Loucy (cell line): ENCODE results near the gene AMFR.
"Not testable (repeated sequence)": the region's sequence is repeated elsewhere in the genome, so short reads cannot be mapped to it uniquely, and the experiment has no call there.

Experiments used
- EZH2phosphoT487 ChIP-seq: fragments of 200-600 bp; IDR thresholded peaks from 2 replicates; pipeline ENCODE4 v1.6.1; 2018; ENCODE audit warnings: antibody characterized with exemption, mild to moderate bottlenecking, moderate library complexity, borderline replicate concordance
- TF ChIP-seq, protein P1 (sequence below): fragments of 200-600 bp; sonication (generic); conservative IDR thresholded peaks from 2 replicates; pipeline ENCODE4 v1.5.1; 2014; ENCODE audit warnings: mild to moderate bottlenecking, antibody characterized with exemption, low read length

DNA sequence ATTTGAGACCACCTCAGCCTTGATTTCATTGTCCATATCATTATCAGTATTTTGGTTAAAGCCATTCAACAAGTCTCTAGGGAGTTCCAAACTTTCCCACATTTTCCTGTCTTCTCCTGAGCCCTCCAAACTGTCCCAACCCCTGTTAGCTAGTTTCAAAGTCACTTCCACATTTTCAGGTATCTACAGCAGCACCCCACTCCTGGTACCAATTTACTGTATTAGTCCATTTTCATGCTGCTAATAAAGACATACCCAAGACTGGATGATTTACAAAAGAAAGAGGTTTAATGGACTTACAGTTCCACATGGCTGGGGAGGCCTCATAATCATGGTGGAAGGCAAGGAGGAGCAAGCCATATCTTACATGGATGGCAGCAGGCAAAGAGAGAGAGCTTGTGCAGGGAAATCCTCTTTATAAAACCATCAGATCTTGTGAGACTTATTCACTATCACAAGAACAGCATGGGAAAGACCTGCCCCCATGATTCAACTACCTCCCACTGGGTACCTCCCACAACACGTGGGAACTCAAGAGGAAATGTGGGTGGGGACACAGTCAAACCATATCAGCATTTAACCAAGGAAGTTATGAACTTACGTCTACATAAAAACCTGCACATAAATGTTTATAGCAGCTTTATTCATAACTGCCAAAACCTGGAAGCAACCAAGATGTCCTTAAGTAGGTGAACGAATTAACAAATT lies 44.4 kb downstream of the AMFR start:
- TF ChIP-seq, protein P1, sequence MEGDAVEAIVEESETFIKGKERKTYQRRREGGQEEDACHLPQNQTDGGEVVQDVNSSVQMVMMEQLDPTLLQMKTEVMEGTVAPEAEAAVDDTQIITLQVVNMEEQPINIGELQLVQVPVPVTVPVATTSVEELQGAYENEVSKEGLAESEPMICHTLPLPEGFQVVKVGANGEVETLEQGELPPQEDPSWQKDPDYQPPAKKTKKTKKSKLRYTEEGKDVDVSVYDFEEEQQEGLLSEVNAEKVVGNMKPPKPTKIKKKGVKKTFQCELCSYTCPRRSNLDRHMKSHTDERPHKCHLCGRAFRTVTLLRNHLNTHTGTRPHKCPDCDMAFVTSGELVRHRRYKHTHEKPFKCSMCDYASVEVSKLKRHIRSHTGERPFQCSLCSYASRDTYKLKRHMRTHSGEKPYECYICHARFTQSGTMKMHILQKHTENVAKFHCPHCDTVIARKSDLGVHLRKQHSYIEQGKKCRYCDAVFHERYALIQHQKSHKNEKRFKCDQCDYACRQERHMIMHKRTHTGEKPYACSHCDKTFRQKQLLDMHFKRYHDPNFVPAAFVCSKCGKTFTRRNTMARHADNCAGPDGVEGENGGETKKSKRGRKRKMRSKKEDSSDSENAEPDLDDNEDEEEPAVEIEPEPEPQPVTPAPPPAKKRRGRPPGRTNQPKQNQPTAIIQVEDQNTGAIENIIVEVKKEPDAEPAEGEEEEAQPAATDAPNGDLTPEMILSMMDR = not testable (repeated sequence)
- TF ChIP-seq EZH2phosphoT487 = not testable (repeated sequence)
